ENCODE results near the gene L3MBTL2. TPM values are rescaled to one million over a fixed set of nuclear protein-coding genes. Genes with fewer than 3 reads are reported as not detected.

The L3MBTL2 gene
- total and polyA plus RNA-seq, 7 donors = 7.2 to 15.8 (median 11.4) TPM

GRCh38 chr22:41231369-41231768 lies 26.3 kb downstream of the L3MBTL2 start:
- H3K9me3 ChIP-seq = no peaks in the 10 kb centered on the region
- H3K27me3 ChIP-seq (ENCODE audit: insufficient read depth in 3 of 3, low read length in 2 of 3) = no peaks in the 10 kb centered on the region
- intact Hi-C loops (cut with DNase I) = no loop called here
- 76 to 80% (median 77%) methylated on average over 7 of the region's 7 CpGs for WGBS, 3 donors
- no peak overlapping the region for H3K27ac ChIP-seq
- H3K4me3 ChIP-seq = no peak overlapping the region
- DNase-seq (no peak), ATAC-seq (no peak)
- H3K36me3 ChIP-seq (ENCODE audit: insufficient read depth in 1 of 2, low read depth in 1 of 2) = peaks cover 0 to 41% of the 10 kb centered on the region in 2 donors
- H3K4me1 ChIP-seq = no peaks in the 10 kb centered on the region
- TF ChIP-seq, protein P1, sequence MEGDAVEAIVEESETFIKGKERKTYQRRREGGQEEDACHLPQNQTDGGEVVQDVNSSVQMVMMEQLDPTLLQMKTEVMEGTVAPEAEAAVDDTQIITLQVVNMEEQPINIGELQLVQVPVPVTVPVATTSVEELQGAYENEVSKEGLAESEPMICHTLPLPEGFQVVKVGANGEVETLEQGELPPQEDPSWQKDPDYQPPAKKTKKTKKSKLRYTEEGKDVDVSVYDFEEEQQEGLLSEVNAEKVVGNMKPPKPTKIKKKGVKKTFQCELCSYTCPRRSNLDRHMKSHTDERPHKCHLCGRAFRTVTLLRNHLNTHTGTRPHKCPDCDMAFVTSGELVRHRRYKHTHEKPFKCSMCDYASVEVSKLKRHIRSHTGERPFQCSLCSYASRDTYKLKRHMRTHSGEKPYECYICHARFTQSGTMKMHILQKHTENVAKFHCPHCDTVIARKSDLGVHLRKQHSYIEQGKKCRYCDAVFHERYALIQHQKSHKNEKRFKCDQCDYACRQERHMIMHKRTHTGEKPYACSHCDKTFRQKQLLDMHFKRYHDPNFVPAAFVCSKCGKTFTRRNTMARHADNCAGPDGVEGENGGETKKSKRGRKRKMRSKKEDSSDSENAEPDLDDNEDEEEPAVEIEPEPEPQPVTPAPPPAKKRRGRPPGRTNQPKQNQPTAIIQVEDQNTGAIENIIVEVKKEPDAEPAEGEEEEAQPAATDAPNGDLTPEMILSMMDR (IDR thresholded peaks at IDR 0.05) = no peak

DNA sequence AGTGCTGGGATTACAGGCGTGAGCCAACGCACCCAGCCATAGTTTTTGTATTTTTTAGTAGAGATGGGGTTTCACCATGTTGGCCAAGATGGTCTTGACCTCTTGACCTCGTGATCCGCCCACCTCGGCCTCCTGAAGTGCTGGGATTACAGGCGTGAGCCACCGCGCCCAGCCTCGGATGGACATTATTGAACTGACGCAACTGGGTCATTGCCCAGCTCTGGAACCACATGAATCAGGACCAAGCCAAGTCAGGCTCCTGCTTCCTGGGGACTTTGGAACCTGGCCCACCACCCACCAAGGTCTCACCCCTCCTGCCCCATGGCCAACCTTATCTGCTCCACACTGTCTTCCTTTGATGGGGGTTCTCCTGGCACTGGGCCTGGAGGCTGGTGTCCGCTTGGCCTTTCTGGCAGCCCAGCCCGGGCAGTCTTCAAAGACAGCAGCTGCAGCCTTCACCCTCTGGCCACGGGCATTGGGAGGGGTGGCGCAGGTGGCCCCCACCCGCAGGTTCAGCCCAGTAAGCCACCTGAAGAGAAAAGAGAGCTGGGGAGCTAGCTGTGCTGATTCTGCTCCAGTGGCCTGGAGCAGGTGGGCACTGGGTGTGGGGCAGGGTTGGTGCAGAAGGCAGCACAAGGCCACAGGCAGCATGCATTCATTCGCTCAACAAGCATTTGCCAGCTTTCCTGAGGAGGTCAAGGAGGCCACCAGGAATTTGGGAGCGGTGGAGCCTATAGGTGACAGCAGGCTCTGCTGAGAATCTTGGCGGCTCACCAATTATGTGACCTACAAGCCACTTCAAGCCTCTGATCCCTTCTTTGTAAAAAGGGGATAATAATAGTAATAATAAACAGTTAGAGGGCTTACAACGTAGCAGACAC lies 29.9 kb downstream of the L3MBTL2 start:
- Histone ChIP-seq H3K36me3 (ENCODE audit: insufficient read depth in 1 of 2, low read depth in 1 of 2) (peaks cover 0 to 18% of the 10 kb centered on the region in 2 donors), H3K4me3 (no peak overlapping the region), H3K4me1 (peaks cover 5% of the 10 kb centered on the region), H3K27ac (no peak overlapping the region), H3K27me3 (ENCODE audit: insufficient read depth in 3 of 3, low read length in 2 of 3) (no peaks in the 10 kb centered on the region), H3K9me3 (no peaks in the 10 kb centered on the region)
- intact Hi-C loops (cut with DNase I) = no loop called here
- DNase-seq = no peak
- ATAC-seq = no peak
- TF ChIP-seq, protein P1 (IDR thresholded peaks at IDR 0.05) = no peak
- WGBS, 3 donors = 60 to 66% (median 61%) methylated on average over 19 of the region's 19 CpGs

DNA sequence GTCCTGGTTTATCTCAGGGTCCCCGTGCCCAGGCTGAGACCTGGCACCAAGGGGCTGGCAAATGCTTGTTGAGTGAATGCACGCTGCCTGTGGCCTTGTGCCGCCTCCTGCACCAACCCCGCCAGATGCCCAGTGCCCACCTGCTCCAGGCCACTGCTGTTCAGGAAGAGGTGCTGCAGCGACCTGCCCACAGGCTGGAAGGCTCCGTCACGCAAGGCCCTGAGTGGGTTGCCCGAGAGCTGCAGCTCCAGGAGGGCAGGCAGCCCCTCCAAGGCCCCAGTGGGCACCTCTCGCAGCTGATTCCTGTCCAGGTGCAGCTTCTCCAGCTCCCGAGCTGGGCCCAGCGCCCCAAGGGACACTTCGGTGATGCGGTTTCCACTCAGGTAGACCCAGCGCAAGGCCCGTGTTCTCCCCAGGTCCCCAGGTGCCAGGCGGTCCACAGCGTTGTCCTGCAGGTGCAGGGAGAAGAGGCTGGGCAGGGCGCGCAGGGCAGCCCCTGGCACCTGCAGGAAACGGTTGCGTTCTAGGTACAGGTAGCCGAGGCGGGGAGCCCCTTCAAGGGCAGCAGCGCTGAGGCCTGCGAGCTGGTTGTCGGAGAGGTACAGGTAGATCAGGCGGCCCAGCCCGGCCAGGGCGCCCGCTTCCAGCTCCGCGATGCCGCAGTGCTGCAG lies 32.1 kb downstream of the L3MBTL2 start:
- H3K36me3 ChIP-seq (ENCODE audit: insufficient read depth in 1 of 2, low read depth in 1 of 2) = no peaks in the 10 kb centered on the region
- H3K27ac ChIP-seq = no peak overlapping the region
- TF ChIP-seq, protein P1 (IDR thresholded peaks at IDR 0.05) = no peak
- no peaks in the 10 kb centered on the region for H3K9me3 ChIP-seq
- H3K4me1 ChIP-seq = peaks cover 5% of the 10 kb centered on the region
- H3K27me3 ChIP-seq (ENCODE audit: insufficient read depth in 3 of 3, low read length in 2 of 3) = no peaks in the 10 kb centered on the region
- no peak for ATAC-seq
- 66 to 74% (median 68%) methylated on average over 31 to 33 of the region's 33 CpGs for WGBS, 3 donors
- H3K4me3 ChIP-seq = peak overlapping the region; percentile 61
- intact Hi-C loops (cut with DNase I) = no loop called here
- DNase-seq = no peak

- ATAC-seq (peak; percentile 63 to 76 (median 69)), DNase-seq (peak; percentile 64 to 84)
- TF ChIP-seq, protein P1 (IDR thresholded peaks at IDR 0.05) = peak; percentile 54
- H3K36me3 ChIP-seq (ENCODE audit: insufficient read depth in 1 of 2, low read depth in 1 of 2) = no peaks in the 10 kb centered on the region
- H3K9me3 ChIP-seq = no peaks in the 10 kb centered on the region
- H3K27ac ChIP-seq = no peak overlapping the region
- peaks cover 5% of the 10 kb centered on the region for H3K4me1 ChIP-seq
- H3K4me3 ChIP-seq = peak overlapping the region; percentile 61
- 16 to 29% (median 18%) methylated on average over 44 to 97 of the region's 97 CpGs for WGBS, 3 donors
- no peaks in the 10 kb centered on the region for H3K27me3 ChIP-seq (ENCODE audit: insufficient read depth in 3 of 3, low read length in 2 of 3)
- intact Hi-C loops (cut with DNase I) = loop anchor here in 1 of 2 donors (2.0 kb wide), 1 partner anchor 315 kb away; no protein-coding TSS in a partner anchor
These were observed 32.8 kb downstream of the L3MBTL2 start for GRCh38 chr22:41237707-41238569.

All from psoas muscle (tissue), 8 donors.